ENCODE measurements around the gene CCND3. TPM values are rescaled to one million over a fixed set of nuclear protein-coding genes. Genes with fewer than 3 reads are reported as not detected.

The CCND3 gene
- total RNA-seq, 1 donor: 28.1 TPM

Small RNA genes within 50 kb of the gene (small RNA-seq; reads per million reads assigned to genes)
- gene RF00019: not detected

Other genes starting within 250 kb of the CCND3 start
- gene TFEB, start 206.2 kb downstream of the CCND3 start, total RNA-seq (ENCODE audit: low replicate concordance): 5.1 and 6.8 TPM in 2 replicates
- gene PGC, start 194.4 kb downstream of the CCND3 start, total RNA-seq (ENCODE audit: low replicate concordance): not detected in 2 replicates
- gene FRS3, start 161.9 kb downstream of the CCND3 start, total RNA-seq (ENCODE audit: low replicate concordance): 1.4 and 2.7 TPM in 2 replicates
- 0.45 and 6.3 TPM in 2 replicates for gene PRICKLE4, start 161.0 kb downstream of the CCND3 start, total RNA-seq (ENCODE audit: low replicate concordance)
- 38.3 and 131 TPM in 2 replicates for gene TOMM6, start 154.1 kb downstream of the CCND3 start, total RNA-seq (ENCODE audit: low replicate concordance)
- gene USP49, start 46.4 kb downstream of the CCND3 start, total RNA-seq (ENCODE audit: low replicate concordance): 2.7 and 11.2 TPM in 2 replicates
- gene MED20, start 20.7 kb downstream of the CCND3 start, total RNA-seq (ENCODE audit: low replicate concordance): 29.9 and 36.6 TPM in 2 replicates
- 4.2 and 14.2 TPM in 2 replicates for gene BYSL, start 20.3 kb downstream of the CCND3 start, total RNA-seq (ENCODE audit: low replicate concordance)
- gene TAF8, start 108.7 kb upstream of the CCND3 start, total RNA-seq (ENCODE audit: low replicate concordance): 10.5 and 11.9 TPM in 2 replicates
- gene C6orf132, start 200.8 kb upstream of the CCND3 start, total RNA-seq (ENCODE audit: low replicate concordance): 0.63 and 1.4 TPM in 2 replicates
- gene GUCA1A, start 231.6 kb upstream of the CCND3 start, total RNA-seq (ENCODE audit: low replicate concordance): not detected in 2 replicates